Astrocyte of the cerebellum (primary cell): ENCODE measurements around the gene TRIM28.
"Not testable (repeated sequence)": the region's sequence is repeated elsewhere in the genome, so short reads cannot be mapped to it uniquely, and the experiment has no call there.

Source experiments
- DNase-seq: peaks from one replicate; pipeline ENCODE4 v3.0.0-alpha.2; 2011; ENCODE audit warnings: low read depth
- H3K4me3 ChIP-seq: 2 replicates; pipeline ENCODE4 v1.5.1; 2011; ENCODE audit warnings: mild to moderate bottlenecking, low read depth, low read length, moderate library complexity
- in situ Hi-C: cut with HindIII; loops from 2 replicates; pipeline ENCODE4 v1.10.0; 2017; ENCODE audit warnings: low sequenced_read_pairs
- TF ChIP-seq, protein P1 (sequence below): IDR thresholded peaks from 2 replicates; pipeline ENCODE4 v1.5.1; 2012; ENCODE audit warnings: low read length, low read depth, moderate library complexity, mild to moderate bottlenecking; ENCODE audit errors: missing control alignments

Gene TRIM28

GRCh38 chr19:58536852-58537798, 6.7 kb upstream of the TRIM28 start:
- in situ Hi-C loops = no loop called here
- no peak for DNase-seq
- no peak overlapping the region for H3K4me3 ChIP-seq
- TF ChIP-seq, protein P1, sequence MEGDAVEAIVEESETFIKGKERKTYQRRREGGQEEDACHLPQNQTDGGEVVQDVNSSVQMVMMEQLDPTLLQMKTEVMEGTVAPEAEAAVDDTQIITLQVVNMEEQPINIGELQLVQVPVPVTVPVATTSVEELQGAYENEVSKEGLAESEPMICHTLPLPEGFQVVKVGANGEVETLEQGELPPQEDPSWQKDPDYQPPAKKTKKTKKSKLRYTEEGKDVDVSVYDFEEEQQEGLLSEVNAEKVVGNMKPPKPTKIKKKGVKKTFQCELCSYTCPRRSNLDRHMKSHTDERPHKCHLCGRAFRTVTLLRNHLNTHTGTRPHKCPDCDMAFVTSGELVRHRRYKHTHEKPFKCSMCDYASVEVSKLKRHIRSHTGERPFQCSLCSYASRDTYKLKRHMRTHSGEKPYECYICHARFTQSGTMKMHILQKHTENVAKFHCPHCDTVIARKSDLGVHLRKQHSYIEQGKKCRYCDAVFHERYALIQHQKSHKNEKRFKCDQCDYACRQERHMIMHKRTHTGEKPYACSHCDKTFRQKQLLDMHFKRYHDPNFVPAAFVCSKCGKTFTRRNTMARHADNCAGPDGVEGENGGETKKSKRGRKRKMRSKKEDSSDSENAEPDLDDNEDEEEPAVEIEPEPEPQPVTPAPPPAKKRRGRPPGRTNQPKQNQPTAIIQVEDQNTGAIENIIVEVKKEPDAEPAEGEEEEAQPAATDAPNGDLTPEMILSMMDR = no peak

GRCh38 chr19:58538257-58539168, 5.4 kb upstream of the TRIM28 start:
- peak overlapping the region; percentile 24 for H3K4me3 ChIP-seq
- in situ Hi-C loops = no loop called here
- TF ChIP-seq, protein P1 = no peak
- no peak for DNase-seq

DNA sequence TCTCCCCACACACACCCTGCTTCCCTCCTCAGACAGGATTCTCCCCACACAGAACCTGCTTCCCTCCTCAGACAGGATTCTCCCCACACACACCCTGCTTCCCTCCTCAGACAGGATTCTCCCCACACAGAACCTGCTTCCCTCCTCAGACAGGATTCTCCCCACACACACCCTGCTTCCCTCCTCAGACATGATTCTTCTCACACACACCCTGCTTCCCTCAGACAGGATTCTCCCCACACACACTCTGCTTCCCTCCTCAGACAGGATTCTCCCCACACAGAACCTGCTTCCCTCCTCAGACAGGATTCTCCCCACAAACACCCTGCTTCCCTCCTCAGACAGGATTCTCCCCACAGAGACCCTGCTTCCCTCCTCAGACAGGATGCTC, 4.7 kb upstream of the TRIM28 start:
- H3K4me3 ChIP-seq, DNase-seq, in situ Hi-C loops: not testable (repeated sequence)

DNA sequence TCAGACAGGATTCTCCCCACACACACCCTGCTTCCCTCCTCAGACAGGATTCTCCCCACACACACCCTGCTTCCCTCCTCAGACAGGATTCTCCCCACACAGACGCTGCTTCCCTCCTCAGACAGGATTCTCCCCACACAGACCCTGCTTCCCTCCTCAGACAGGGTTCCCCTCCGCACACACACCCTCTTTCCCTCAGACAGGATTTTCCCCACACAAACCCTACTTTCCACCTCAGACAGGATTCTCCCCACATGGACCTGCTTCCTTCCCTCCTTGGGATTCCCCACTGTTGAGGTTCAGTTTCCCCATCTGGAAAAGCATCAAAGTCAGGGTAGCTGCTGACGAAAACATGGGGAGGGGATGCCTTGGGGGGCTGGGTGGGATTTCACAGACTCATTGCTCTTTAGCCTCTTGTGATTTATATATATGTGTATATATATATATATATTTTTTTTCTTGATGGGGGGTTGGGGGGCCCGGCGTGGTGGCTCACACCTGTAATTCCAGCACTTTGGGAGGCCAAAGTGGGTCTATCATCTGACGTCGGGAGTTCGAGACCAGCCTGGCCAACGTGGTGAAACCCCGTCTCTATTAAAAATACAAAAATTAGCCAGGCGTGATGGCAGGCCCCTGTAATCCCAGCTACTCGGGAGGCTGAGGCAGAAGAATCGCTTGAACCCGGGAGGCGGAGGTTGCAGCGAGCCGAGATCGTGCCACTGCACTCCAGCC, 1.1 kb upstream of the TRIM28 start:
- H3K4me3 ChIP-seq, in situ Hi-C loops, DNase-seq: not testable (repeated sequence)

GRCh38 chr19:58544591-58545285, 874 bp downstream of the TRIM28 start:
- DNase-seq = no peak
- TF ChIP-seq, protein P1 = no peak
- H3K4me3 ChIP-seq = peak overlapping the region; percentile 77
- in situ Hi-C loops = no loop called here

DNA sequence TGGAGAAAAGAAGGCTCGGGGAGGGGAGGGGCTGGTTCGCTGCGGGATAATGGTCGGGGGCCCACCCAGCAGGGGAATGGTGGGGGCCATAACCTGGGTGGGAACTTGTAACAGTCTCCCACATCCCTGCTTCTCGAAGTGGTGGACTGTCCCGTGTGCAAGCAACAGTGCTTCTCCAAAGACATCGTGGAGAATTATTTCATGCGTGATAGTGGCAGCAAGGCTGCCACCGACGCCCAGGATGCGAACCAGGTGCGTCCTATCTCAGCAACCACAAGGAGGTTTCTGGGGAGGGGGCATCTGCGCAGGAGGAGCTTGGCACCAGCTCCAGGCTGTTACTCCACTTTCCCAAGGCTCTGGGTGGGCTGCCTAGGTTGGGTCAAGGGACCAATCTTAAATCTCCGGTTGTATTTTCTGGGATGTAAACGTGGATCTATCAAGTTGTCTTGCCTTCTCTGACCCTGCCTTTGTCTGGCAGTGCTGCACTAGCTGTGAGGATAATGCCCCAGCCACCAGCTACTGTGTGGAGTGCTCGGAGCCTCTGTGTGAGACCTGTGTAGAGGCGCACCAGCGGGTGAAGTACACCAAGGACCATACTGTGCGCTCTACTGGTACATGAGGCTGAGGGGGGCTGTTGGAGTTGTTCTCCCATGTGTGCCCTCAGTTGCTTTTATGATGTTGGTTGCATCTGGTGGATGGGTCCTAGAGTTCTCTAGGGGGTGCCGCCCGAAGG, 1.6 kb downstream of the TRIM28 start:
- TF ChIP-seq, protein P1 = no peak
- in situ Hi-C loops = no loop called here
- peak overlapping the region; percentile 77 for H3K4me3 ChIP-seq
- DNase-seq = no peak
